Measurements from ENCODE around the gene PLEKHD1.

DNA sequence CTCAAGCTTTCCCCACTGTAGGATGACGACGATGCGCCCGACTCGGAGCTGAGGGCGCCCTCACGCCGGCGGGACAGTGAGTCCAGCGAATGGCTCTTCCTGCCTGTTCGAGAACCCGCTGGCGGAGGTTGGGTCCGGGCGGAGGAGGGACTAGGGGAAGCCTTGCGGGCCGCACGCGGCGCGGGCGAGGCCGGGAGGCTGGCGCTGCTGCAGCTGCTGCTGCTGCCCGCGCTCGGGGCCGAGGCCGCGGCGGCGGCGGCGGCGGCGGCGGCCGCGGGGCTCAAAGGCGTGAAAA is 88.3 kb downstream of the PLEKHD1 start:
- TF ChIP-seq, protein P1, sequence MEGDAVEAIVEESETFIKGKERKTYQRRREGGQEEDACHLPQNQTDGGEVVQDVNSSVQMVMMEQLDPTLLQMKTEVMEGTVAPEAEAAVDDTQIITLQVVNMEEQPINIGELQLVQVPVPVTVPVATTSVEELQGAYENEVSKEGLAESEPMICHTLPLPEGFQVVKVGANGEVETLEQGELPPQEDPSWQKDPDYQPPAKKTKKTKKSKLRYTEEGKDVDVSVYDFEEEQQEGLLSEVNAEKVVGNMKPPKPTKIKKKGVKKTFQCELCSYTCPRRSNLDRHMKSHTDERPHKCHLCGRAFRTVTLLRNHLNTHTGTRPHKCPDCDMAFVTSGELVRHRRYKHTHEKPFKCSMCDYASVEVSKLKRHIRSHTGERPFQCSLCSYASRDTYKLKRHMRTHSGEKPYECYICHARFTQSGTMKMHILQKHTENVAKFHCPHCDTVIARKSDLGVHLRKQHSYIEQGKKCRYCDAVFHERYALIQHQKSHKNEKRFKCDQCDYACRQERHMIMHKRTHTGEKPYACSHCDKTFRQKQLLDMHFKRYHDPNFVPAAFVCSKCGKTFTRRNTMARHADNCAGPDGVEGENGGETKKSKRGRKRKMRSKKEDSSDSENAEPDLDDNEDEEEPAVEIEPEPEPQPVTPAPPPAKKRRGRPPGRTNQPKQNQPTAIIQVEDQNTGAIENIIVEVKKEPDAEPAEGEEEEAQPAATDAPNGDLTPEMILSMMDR (IDR thresholded peaks at IDR 0.05), result no peak
- TF ChIP-seq EP300 (IDR thresholded peaks at IDR 0.05; ENCODE audit: low read depth) (no peak), POLR2A (IDR thresholded peaks at IDR 0.05) (no peak), POLR2AphosphoS5 (IDR thresholded peaks at IDR 0.05) (no peak)

Data from transverse colon (tissue), 4 donors.